Muscle of leg (tissue), 16 donors: ENCODE results near the gene MRPS25. TPM values are rescaled to one million over a fixed set of nuclear protein-coding genes. Genes with fewer than 3 reads are reported as not detected.
A peak's percentile ranks its signal among the peaks of the same experiment; 100 is the strongest.

Experiments
- DNase-seq: peaks from one replicate; pipeline ENCODE4 v3.0.0; 2013
- H3K27ac ChIP-seq: one replicate; pipeline ENCODE4 v1.5.1; 2013; ENCODE audit warnings: mild to moderate bottlenecking, low read length, control low read depth
- H3K27me3 ChIP-seq: one replicate; pipeline ENCODE4 v1.6.1; 2013; ENCODE audit warnings: low read length; ENCODE audit not compliant: control insufficient read depth, insufficient read depth
- H3K36me3 ChIP-seq: one replicate; pipeline ENCODE4 v1.6.1; 2013; ENCODE audit warnings: low read length; ENCODE audit not compliant: control insufficient read depth, insufficient read depth
- H3K4me1 ChIP-seq: one replicate; pipeline ENCODE4 v1.6.1; 2013; ENCODE audit warnings: low read length; ENCODE audit not compliant: control insufficient read depth, insufficient read depth
- H3K4me3 ChIP-seq: one replicate; pipeline ENCODE4 v1.5.1; 2013; ENCODE audit warnings: low read length, control low read depth
- H3K9me3 ChIP-seq: replicated peaks from 2 replicates; pipeline ENCODE4 v1.6.1; 2013; ENCODE audit warnings: low read depth, low read length; ENCODE audit not compliant: control insufficient read depth
- WGBS: methylation state at CpG from one replicate; pipeline ENCODE4 v1.1.5; 2013; ENCODE audit warnings: missing lambda C conversion rate; ENCODE audit not compliant: insufficient coverage; 5-methylcytosine and 5-hydroxymethylcytosine counted together
- long read RNA-seq, 11 donors: transcript quantifications; one replicate each; lab custom pipeline, GENCODE V29; 2026
- polyA plus RNA-seq, 8 donors: library from polyadenylated mRNA; unstranded; fragments of 120-200 nt; gene quantifications; one replicate each; pipeline versions ENCODE4 v1.2.1 to v1.2.3, GENCODE V29; 2013; ENCODE audit warnings: inconsistent platforms in 1 of 8, low replicate concordance in 1 of 8; ENCODE audit not compliant: insufficient read length in 8 of 8, insufficient read depth in 1 of 8
- total RNA-seq: library from RNA; stranded (reverse); fragments of 120-200 nt; gene quantifications from one replicate; pipeline ENCODE4 v1.2.4, GENCODE V29; 2013

Gene MRPS25
- total RNA-seq: 30.2 TPM
- 10 to 100 TPM; 35.3 to 64.5 (median 46.8) TPM for polyA plus RNA-seq
- long read RNA-seq, donor 1, full-length matches to known transcripts: 9 of 9 reads
- long read RNA-seq, donor 1, partial matches to known transcripts: 0 of 9 reads
- long read RNA-seq, donor 1, other reads (novel, unspliced or antisense): 0 of 9 reads
- long read RNA-seq, donor 2, full-length matches to known transcripts: 3 of 3 reads
- long read RNA-seq, donor 2, partial matches to known transcripts: 0 of 3 reads
- long read RNA-seq, donor 2, other reads (novel, unspliced or antisense): 0 of 3 reads
- long read RNA-seq, donor 3, full-length matches to known transcripts: 20 of 35 reads
- long read RNA-seq, donor 3, partial matches to known transcripts: 15 of 35 reads
- long read RNA-seq, donor 3, other reads (novel, unspliced or antisense): 0 of 35 reads
- long read RNA-seq, donor 4, full-length matches to known transcripts: 15 of 15 reads
- long read RNA-seq, donor 4, partial matches to known transcripts: 0 of 15 reads
- long read RNA-seq, donor 4, other reads (novel, unspliced or antisense): 0 of 15 reads
- long read RNA-seq, donor 5, full-length matches to known transcripts: 44 of 44 reads
- long read RNA-seq, donor 5, partial matches to known transcripts: 0 of 44 reads
- long read RNA-seq, donor 5, other reads (novel, unspliced or antisense): 0 of 44 reads
- long read RNA-seq, donor 6, full-length matches to known transcripts: 41 of 41 reads
- long read RNA-seq, donor 6, partial matches to known transcripts: 0 of 41 reads
- long read RNA-seq, donor 6, other reads (novel, unspliced or antisense): 0 of 41 reads
- long read RNA-seq, donor 7, full-length matches to known transcripts: 19 of 19 reads
- long read RNA-seq, donor 7, partial matches to known transcripts: 0 of 19 reads
- long read RNA-seq, donor 7, other reads (novel, unspliced or antisense): 0 of 19 reads
- long read RNA-seq, donor 8, full-length matches to known transcripts: 15 of 15 reads
- long read RNA-seq, donor 8, partial matches to known transcripts: 0 of 15 reads
- long read RNA-seq, donor 8, other reads (novel, unspliced or antisense): 0 of 15 reads
- long read RNA-seq, donor 9, full-length matches to known transcripts: 14 of 14 reads
- long read RNA-seq, donor 9, partial matches to known transcripts: 0 of 14 reads
- long read RNA-seq, donor 9, other reads (novel, unspliced or antisense): 0 of 14 reads
- long read RNA-seq, donor 10, full-length matches to known transcripts: 32 of 63 reads
- long read RNA-seq, donor 10, partial matches to known transcripts: 31 of 63 reads
- long read RNA-seq, donor 10, other reads (novel, unspliced or antisense): 0 of 63 reads
- long read RNA-seq, donor 11, full-length matches to known transcripts: 25 of 25 reads
- long read RNA-seq, donor 11, partial matches to known transcripts: 0 of 25 reads
- long read RNA-seq, donor 11, other reads (novel, unspliced or antisense): 0 of 25 reads

- H3K27ac ChIP-seq: peak within 1 kb of the TSS; percentile 86
- H3K4me3 ChIP-seq: peak within 1 kb of the TSS; percentile 100
- no peaks in the 10 kb centered on the region for H3K27me3 ChIP-seq
- DNase-seq: peak; percentile 95
- no peaks in the 10 kb centered on the region for H3K9me3 ChIP-seq
- H3K4me1 ChIP-seq: peaks cover 13% of the 10 kb centered on the region
- WGBS: under 1% methylated on average over 52 of the region's 69 CpGs
- H3K36me3 ChIP-seq: peaks cover 2% of the 10 kb centered on the region
These were observed at the start of gene MRPS25 for GRCh38 chr3:15064835-15065549. MRPS25 (minus strand) TSS chr3:15065315; CDS start chr3:15065194, 121 bp downstream.

- H3K9me3 ChIP-seq: no peaks in the 10 kb centered on the region
- no CpG with 5 or more reads among the region's 3 CpGs for WGBS
These were observed 48.8 kb upstream of the MRPS25 start for GRCh38 chr3:15113884-15114283.

GRCh38 chr3:15113471-15113870, 48.4 kb upstream of the MRPS25 start:
- no peaks in the 10 kb centered on the region for H3K9me3 ChIP-seq
- no peak overlapping the region for H3K27ac ChIP-seq
- WGBS: 13% methylated on average over 3 of the region's 6 CpGs
- H3K4me1 ChIP-seq: no peaks in the 10 kb centered on the region
- H3K4me3 ChIP-seq: no peak overlapping the region
- no peak for DNase-seq
- H3K36me3 ChIP-seq: no peaks in the 10 kb centered on the region
- peaks cover under 1% of the 10 kb centered on the region for H3K27me3 ChIP-seq

More at GRCh38 chr3:15113884-15114283, 48.8 kb upstream of the MRPS25 start:
- Histone ChIP-seq H3K4me1 (no peaks in the 10 kb centered on the region), H3K27ac (no peak overlapping the region), H3K27me3 (peaks cover 2% of the 10 kb centered on the region), H3K4me3 (no peak overlapping the region), H3K36me3 (no peaks in the 10 kb centered on the region)
- DNase-seq: no peak

- H3K4me3 ChIP-seq: no peak overlapping the region
- WGBS: 57% methylated on average over 2 of the region's 3 CpGs
- H3K9me3 ChIP-seq: no peaks in the 10 kb centered on the region
- no peak overlapping the region for H3K27ac ChIP-seq
- no peaks in the 10 kb centered on the region for H3K36me3 ChIP-seq
- peaks cover 5% of the 10 kb centered on the region for H3K4me1 ChIP-seq
- DNase-seq: no peak
- H3K27me3 ChIP-seq: peaks cover 4% of the 10 kb centered on the region
These were observed 46.9 kb upstream of the MRPS25 start for GRCh38 chr3:15112011-15112410.

- Histone ChIP-seq H3K4me3 (no peak overlapping the region), H3K9me3 (no peaks in the 10 kb centered on the region), H3K4me1 (peaks cover 5% of the 10 kb centered on the region), H3K27ac (no peak overlapping the region), H3K27me3 (peaks cover 4% of the 10 kb centered on the region), H3K36me3 (no peaks in the 10 kb centered on the region)
- 80% methylated on average over 1 of the region's 4 CpGs for WGBS
- DNase-seq: no peak
These were observed 45.1 kb upstream of the MRPS25 start for GRCh38 chr3:15110206-15110605.

- no peak overlapping the region for H3K27ac ChIP-seq
- H3K4me3 ChIP-seq: no peak overlapping the region
- peaks cover 5% of the 10 kb centered on the region for H3K4me1 ChIP-seq
- H3K36me3 ChIP-seq: no peaks in the 10 kb centered on the region
- H3K27me3 ChIP-seq: peaks cover 4% of the 10 kb centered on the region
- H3K9me3 ChIP-seq: no peaks in the 10 kb centered on the region
- WGBS: 60% methylated on average over 2 of the region's 4 CpGs
- no peak for DNase-seq
These were observed 43.8 kb upstream of the MRPS25 start for GRCh38 chr3:15108869-15109268.

- 20% methylated on average over 10 of the region's 11 CpGs for WGBS
- H3K4me1 ChIP-seq: peaks cover 5% of the 10 kb centered on the region
These were observed 43.0 kb upstream of the MRPS25 start for GRCh38 chr3:15108082-15108545.

GRCh38 chr3:15107075-15107947, 42.2 kb upstream of the MRPS25 start:
- Histone ChIP-seq H3K4me3 (no peak overlapping the region), H3K9me3 (no peaks in the 10 kb centered on the region), H3K27me3 (peaks cover 4% of the 10 kb centered on the region), H3K4me1 (peaks cover 13% of the 10 kb centered on the region), H3K36me3 (no peaks in the 10 kb centered on the region), H3K27ac (no peak overlapping the region)
- WGBS: 74% methylated on average over 14 of the region's 16 CpGs
- no peak for DNase-seq

More at GRCh38 chr3:15108082-15108545, 43.0 kb upstream of the MRPS25 start:
- no peaks in the 10 kb centered on the region for H3K36me3 ChIP-seq
- H3K27ac ChIP-seq: no peak overlapping the region
- no peaks in the 10 kb centered on the region for H3K9me3 ChIP-seq
- peaks cover 4% of the 10 kb centered on the region for H3K27me3 ChIP-seq
- no peak overlapping the region for H3K4me3 ChIP-seq
- DNase-seq: peak; percentile 70
